Lung (tissue), 16 donors: Measurements from ENCODE around the gene ZSCAN25. TPM values are rescaled to one million over a fixed set of nuclear protein-coding genes. Genes with fewer than 3 reads are reported as not detected.
"Not testable (repeated sequence)": the region's sequence is repeated elsewhere in the genome, so short reads cannot be mapped to it uniquely, and the experiment has no call there.

Experiments
- ATAC-seq: fragments of 200-7000 bp; cut with Tn5 transposase; one replicate; pipeline ENCODE4 v1.9.1; 2020; ENCODE audit warnings: moderate number of reproducible peaks; ENCODE audit not compliant: insufficient read depth, low FRiP score
- DNase-seq, 3 donors: peaks; one replicate each; pipeline ENCODE4 v3.0.0-alpha.2; 2013 to 2017
- H3K27ac ChIP-seq, 2 donors: one replicate each; pipeline ENCODE4 v1.5.1; 2013; ENCODE audit warnings: mild to moderate bottlenecking in 2 of 2, moderate library complexity in 2 of 2, control low read depth in 1 of 2, inconsistent platforms in 1 of 2, low read depth in 1 of 2, low read length in 1 of 2
- H3K27me3 ChIP-seq, 3 donors: one replicate each; pipeline ENCODE4 v1.5.1; 2013; ENCODE audit warnings: low read length in 2 of 3; ENCODE audit not compliant: control insufficient read depth in 3 of 3, insufficient read depth in 3 of 3
- H3K36me3 ChIP-seq, 4 donors: one replicate each; pipeline ENCODE4 v1.5.1; 2013; ENCODE audit warnings: low read length in 4 of 4, mild to moderate bottlenecking in 1 of 4, moderate library complexity in 1 of 4; ENCODE audit not compliant: control insufficient read depth in 4 of 4, insufficient read depth in 4 of 4
- H3K4me1 ChIP-seq, 5 donors: one replicate each; pipeline ENCODE4 v1.5.1; 2013; ENCODE audit warnings: low read length in 5 of 5, mild to moderate bottlenecking in 2 of 5, moderate library complexity in 1 of 5; ENCODE audit not compliant: control insufficient read depth in 5 of 5, insufficient read depth in 5 of 5
- H3K4me3 ChIP-seq: one replicate; pipeline ENCODE4 v1.5.1; 2013; ENCODE audit warnings: mild to moderate bottlenecking, control low read depth, moderate library complexity
- H3K9ac ChIP-seq, 2 donors: one replicate each; pipeline ENCODE4 v1.5.1; 2013; ENCODE audit warnings: low read length in 2 of 2, control low read depth in 1 of 2; ENCODE audit not compliant: insufficient read depth in 1 of 2
- H3K9me3 ChIP-seq, 4 donors: one replicate each; pipeline ENCODE4 v1.5.1; 2013; ENCODE audit warnings: low read length in 3 of 4, mild to moderate bottlenecking in 1 of 4, moderate library complexity in 1 of 4; ENCODE audit not compliant: control insufficient read depth in 4 of 4, insufficient read depth in 3 of 4
- WGBS, 2 donors: extraction: QIAGEN DNeasy Blood & Tissue Kit; methylation state at CpG; one replicate each; pipeline ENCODE4 v1.1.7; 2013; 5-methylcytosine and 5-hydroxymethylcytosine counted together
- long read RNA-seq, 5 donors: transcript quantifications; one replicate each; lab custom pipeline, GENCODE V29; 2026
- polyA plus RNA-seq, 2 donors: library from polyadenylated mRNA; stranded (reverse); fragments of 200-250 nt; gene quantifications; one replicate each; pipeline ENCODE4 v1.2.1, GENCODE V29; 2013
- total RNA-seq, 2 donors: library from RNA; depleted of rRNA in 1 of 2; stranded (reverse); fragments of >200 nt in 1 of 2; gene quantifications; one replicate each; pipeline ENCODE4 v1.2.1, GENCODE V29; 2014 to 2021
- TF ChIP-seq, protein P1 (sequence below): IDR thresholded peaks from 2 replicates; pipeline ENCODE4 v1.5.1; 2012; ENCODE audit warnings: mild to moderate bottlenecking; ENCODE audit errors: control extremely low read depth, extremely low read depth
- donor health status: control.
- donor health status: control.
- donor health status: Bipolar disorder and iron deficiency.
- donor health status: healthy.
- donor health status: DM: yes; HTN: yes; CAD: no.

ZSCAN25 gene
- total RNA-seq (10 to 100 TPM; 22.0 to 24.0 TPM), polyA plus RNA-seq (1 to 10 TPM; 5.7 to 6.2 TPM)
- long read RNA-seq, donor 1, full-length matches to known transcripts: 1 of 1 reads
- long read RNA-seq, donor 1, partial matches to known transcripts: 0 of 1 reads
- long read RNA-seq, donor 1, other reads (novel, unspliced or antisense): 0 of 1 reads
- long read RNA-seq, donor 2, full-length matches to known transcripts: 2 of 2 reads
- long read RNA-seq, donor 2, partial matches to known transcripts: 0 of 2 reads
- long read RNA-seq, donor 2, other reads (novel, unspliced or antisense): 0 of 2 reads
- long read RNA-seq, donor 3: 0 reads
- long read RNA-seq, donor 4: 0 reads
- long read RNA-seq, donor 5, full-length matches to known transcripts: 4 of 4 reads
- long read RNA-seq, donor 5, partial matches to known transcripts: 0 of 4 reads
- long read RNA-seq, donor 5, other reads (novel, unspliced or antisense): 0 of 4 reads

DNA sequence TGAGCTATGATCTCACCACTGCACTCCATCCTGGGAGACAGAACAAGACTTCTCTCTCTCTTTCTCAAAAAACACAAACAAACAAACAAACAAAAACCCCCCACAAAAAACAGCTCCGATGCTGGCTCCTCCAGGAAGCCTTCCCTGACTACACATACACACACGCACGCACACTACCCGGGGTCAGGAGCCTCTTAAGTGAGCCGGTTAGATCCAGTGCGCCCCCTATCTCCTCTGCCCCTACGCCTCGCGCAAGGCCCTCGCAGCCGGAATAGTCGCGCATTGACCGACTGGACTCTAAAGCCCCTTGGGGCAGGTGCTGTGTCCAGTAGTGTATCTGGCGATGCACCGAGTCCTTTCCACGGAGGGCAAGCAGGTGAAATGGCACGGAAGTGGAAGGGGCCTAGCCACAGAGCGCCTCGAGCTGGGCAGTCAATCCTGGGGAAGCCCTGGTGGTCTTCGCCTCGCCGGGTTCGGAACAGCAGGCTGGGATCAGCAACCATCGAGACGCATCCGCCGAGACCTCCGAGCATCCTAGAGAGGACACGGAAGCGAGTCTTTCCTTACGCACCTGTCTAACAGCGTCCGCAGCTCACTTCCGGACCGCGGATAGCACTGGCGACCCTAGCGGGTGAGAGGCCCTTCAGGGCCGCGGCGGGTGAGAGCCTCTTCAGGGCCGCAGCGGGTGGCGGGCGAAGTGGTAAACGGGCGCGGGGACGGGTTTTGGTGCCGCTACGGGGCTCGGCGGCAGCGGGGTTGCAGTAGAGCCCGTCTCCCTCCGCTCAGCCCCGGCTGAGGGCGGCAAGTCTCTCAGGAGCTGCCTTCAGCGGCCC is at the start of gene ZSCAN25:
ZSCAN25 (plus strand) TSS at position 588 of the 833 bp plus-strand sequence. CDS start 2,661 bp downstream, outside the sequence.
- ATAC-seq: peak; percentile 98
- H3K36me3 ChIP-seq: peaks cover 14 to 29% (median 20%) of the 10 kb centered on the region in 4 donors
- no peaks in the 10 kb centered on the region for H3K27me3 ChIP-seq
- peak within 1 kb of the TSS; percentile 20 to 84 for H3K9ac ChIP-seq
- WGBS, 2 donors: 0 to 1% methylated on average over 60 of the region's 60 CpGs
- H3K4me3 ChIP-seq: peak within 1 kb of the TSS; percentile 98
- H3K27ac ChIP-seq: peak within 1 kb of the TSS; percentile 67 to 95
- peak; percentile 93 to 96 (median 93) for DNase-seq
- no peaks in the 10 kb centered on the region for H3K9me3 ChIP-seq
- TF ChIP-seq, protein P1, sequence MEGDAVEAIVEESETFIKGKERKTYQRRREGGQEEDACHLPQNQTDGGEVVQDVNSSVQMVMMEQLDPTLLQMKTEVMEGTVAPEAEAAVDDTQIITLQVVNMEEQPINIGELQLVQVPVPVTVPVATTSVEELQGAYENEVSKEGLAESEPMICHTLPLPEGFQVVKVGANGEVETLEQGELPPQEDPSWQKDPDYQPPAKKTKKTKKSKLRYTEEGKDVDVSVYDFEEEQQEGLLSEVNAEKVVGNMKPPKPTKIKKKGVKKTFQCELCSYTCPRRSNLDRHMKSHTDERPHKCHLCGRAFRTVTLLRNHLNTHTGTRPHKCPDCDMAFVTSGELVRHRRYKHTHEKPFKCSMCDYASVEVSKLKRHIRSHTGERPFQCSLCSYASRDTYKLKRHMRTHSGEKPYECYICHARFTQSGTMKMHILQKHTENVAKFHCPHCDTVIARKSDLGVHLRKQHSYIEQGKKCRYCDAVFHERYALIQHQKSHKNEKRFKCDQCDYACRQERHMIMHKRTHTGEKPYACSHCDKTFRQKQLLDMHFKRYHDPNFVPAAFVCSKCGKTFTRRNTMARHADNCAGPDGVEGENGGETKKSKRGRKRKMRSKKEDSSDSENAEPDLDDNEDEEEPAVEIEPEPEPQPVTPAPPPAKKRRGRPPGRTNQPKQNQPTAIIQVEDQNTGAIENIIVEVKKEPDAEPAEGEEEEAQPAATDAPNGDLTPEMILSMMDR: no peak
- peaks cover 0 to 8% (median 6%) of the 10 kb centered on the region in 5 donors for H3K4me1 ChIP-seq

DNA sequence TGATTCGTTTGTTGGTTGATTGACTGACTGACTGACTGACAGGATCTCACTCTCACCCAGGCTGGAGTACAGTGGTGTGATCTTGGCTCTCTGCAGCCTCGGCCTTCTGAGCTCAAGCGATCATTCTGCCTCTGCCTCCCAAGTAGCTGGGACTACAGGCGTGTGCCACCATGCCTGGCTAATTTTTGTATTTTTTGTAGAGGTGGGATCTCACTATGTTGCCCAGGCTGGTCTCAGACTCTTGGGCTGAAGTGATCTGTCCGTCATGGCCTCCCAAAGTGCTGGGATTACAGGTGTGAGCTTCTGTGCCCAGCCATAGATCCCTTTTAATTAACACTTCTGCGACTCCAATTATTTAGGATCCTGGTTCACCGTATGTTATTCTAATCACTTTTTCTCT is 48.0 kb upstream of the ZSCAN25 start:
- H3K9ac ChIP-seq, DNase-seq, H3K9me3 ChIP-seq, ATAC-seq, H3K27ac ChIP-seq, H3K27me3 ChIP-seq, H3K4me3 ChIP-seq, H3K4me1 ChIP-seq: not testable (repeated sequence)
- peaks cover 10 to 39% (median 29%) of the 10 kb centered on the region in 4 donors for H3K36me3 ChIP-seq
- 97% methylated on average over 7 of the region's 7 CpGs for WGBS, 2 donors

GRCh38 chr7:99571768-99572167 is 45.0 kb upstream of the ZSCAN25 start:
- peaks cover 0 to 29% (median 16%) of the 10 kb centered on the region in 4 donors for H3K36me3 ChIP-seq
- H3K9ac ChIP-seq: no peak overlapping the region
- H3K4me1 ChIP-seq: no peaks in the 10 kb centered on the region
- no peaks in the 10 kb centered on the region for H3K27me3 ChIP-seq
- WGBS, 2 donors: 73 to 93% methylated on average over 3 of the region's 3 CpGs
- no peaks in the 10 kb centered on the region for H3K9me3 ChIP-seq
- TF ChIP-seq, protein P1: no peak
- peak in 1 of 3 donors; percentile 29 for DNase-seq
- no peak overlapping the region for H3K27ac ChIP-seq
- no peak overlapping the region for H3K4me3 ChIP-seq
- no peak for ATAC-seq

DNA sequence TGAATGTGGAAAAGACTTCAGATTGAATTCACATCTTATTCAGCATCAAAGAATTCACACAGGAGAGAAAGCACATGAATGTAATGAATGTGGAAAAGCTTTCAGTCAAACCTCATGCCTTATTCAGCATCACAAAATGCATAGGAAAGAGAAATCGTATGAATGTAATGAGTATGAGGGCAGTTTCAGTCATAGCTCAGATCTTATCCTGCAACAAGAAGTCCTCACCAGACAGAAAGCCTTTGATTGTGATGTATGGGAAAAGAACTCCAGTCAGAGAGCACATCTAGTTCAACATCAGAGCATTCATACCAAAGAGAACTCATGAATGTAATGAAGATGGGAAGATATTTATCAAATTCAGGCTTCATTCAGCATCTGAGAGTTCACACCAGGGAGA is 43.5 kb upstream of the ZSCAN25 start:
- H3K9ac ChIP-seq: no peak overlapping the region
- peaks cover 0 to 29% (median 15%) of the 10 kb centered on the region in 4 donors for H3K36me3 ChIP-seq
- H3K4me1 ChIP-seq: peaks cover 0 to 4% (median 0%) of the 10 kb centered on the region in 5 donors
- no peak for DNase-seq
- no peak overlapping the region for H3K27ac ChIP-seq
- no peaks in the 10 kb centered on the region for H3K9me3 ChIP-seq
- WGBS, 2 donors: 96 to 97% methylated on average over 1 of the region's 1 CpG
- H3K27me3 ChIP-seq: no peaks in the 10 kb centered on the region
- ATAC-seq: no peak
- H3K4me3 ChIP-seq: no peak overlapping the region
- TF ChIP-seq, protein P1: no peak
